Measurements from ENCODE around the gene NRN1.

The NRN1 gene

GRCh38 chr6:6002005-6002847 lies 4.5 kb downstream of the NRN1 start:
- DNase-seq, result no peak

DNA sequence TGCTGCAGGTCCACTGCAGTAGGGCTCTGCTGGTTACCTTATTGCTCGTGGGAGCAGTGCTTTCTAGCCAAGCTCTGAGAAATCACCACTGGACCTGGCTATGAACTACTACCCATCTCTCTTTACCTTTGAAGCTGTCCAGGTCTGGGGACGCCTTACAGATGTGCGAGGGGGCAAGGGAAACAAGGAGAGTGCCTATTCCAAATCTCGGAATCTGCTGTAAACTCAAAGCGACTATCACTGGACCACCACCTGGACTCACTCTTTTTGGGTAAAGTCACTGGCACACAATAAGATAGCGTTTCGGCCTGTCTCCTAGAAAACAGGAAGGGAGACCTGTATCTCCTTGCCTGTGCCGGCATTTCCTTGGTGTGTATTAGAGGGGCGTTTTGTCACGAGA lies 5.3 kb downstream of the NRN1 start:
- DNase-seq, result no peak

DNA sequence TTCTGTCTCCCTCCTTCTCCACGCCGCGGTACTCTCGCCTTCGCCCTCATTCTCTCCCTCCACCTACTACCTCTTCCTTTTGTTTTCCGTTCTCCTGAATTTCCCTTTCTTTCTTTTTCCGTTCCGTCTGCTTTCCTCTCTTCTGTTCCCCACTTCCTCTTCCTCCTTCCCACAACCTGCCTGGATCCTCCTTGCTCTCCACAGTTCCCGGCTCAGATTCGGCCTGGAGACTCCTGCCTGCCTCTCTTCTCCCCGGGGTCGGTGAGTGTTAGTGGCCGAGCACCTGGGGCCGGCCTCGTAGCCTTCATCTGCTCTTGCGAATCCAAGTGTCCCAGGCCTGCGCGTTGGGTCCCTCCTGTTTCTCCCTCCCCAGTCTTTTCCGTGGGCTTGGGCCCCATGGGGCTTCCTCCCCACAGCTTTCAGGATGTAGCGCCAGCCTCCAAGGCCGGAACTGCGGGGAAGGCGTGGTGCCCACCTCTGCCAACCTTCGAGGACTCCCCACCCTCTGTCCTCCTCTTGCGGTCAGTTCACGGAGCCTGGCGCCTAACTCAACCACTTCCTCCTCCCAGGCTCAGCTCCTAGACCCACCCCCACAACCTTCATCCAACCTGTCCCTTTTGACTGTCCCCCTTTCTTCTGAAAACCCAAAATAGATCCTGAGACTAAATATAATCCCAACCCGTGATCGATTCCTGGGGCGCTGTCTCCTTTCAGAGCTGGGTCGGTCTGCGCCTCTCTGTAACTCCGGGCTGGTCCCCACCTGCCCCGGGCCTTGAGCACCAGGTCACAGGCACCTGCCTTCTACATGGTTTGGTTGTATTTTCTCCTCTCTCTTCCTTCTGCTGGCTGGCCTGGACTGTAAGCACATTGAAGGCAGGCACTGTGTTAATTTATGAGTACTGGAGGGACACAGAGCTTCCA lies 6.8 kb downstream of the NRN1 start:
- no peak for DNase-seq

DNA sequence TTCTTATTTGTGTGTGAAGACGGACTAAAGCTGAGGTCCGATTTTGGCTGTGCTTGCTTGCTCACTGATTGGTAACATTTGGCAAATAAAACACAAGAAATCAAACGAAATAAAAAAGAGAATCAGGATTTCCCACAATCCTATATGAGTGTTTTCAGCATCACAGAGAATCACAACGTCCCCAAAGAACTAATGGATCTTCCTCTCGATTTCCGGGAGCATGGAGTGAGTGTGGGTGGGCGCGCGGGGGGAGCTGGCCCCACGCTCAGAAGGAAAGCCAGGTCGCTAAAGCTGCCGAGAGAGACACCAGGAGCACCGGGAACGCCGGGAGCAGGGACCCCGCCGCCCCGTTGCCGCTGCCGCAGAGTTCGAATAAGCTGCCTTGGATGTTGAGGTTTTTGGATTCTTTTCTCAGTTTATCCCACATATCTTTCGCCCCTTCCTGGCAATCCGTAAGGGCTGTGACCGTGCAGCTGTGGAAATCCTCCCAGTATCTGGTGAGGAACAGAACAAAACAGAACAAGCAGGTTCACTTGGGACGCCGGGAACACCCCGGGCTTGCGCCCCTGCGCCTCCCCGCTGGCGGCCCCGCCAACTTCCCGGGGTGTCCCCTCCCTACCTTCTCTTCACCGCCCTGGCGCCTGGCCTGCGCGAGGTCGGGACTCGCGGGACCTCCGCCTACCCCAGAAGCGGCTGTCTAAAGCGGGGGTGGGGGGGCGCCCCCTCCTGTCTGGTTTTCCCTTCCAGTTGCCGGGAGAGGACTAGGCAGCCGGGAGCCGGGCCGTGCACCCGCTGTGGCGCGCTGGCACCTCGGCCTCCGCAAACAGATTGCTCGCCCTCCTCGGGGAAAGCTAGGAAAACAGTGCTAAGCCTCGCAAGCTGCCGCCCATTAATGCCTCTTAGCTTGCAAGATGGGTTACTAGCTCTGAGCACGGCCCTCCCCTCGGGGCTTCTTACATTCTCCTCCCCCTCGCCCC lies 7.7 kb downstream of the NRN1 start:
- DNase-seq, result peak in 1 of 2 donors; percentile 44

- DNase-seq, result no peak
Observed at GRCh38 chr6:5998236-5998635, 8.5 kb downstream of the NRN1 start.

DNA sequence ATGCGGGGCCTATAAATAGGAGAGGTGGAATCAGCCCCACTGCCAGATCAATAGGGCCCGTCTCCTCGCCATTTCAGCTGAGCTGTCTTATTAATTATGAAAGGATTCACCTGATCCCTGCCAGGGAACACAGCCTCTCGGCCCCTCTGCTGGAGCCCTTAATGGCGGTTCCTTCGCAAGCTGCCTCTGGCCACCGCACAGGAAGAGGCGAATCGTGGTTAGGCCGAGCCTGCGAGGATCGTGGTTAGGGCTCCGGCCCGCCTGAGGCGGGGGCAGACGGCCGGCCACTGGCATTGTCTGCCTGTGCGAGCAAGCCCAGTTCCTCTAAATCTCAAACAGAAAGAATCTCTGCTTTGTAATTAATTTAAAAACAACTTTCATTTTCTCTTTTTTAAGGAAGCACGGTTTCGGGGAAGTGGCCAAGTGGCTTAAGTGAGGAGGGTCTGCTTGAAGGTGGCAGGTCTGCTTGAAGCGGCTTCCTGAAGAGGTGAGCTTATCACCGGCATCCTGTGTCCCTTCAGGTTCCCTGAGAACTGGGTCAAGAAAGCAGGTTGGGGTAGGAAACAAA lies 9.2 kb downstream of the NRN1 start:
- DNase-seq, result no peak

DNA sequence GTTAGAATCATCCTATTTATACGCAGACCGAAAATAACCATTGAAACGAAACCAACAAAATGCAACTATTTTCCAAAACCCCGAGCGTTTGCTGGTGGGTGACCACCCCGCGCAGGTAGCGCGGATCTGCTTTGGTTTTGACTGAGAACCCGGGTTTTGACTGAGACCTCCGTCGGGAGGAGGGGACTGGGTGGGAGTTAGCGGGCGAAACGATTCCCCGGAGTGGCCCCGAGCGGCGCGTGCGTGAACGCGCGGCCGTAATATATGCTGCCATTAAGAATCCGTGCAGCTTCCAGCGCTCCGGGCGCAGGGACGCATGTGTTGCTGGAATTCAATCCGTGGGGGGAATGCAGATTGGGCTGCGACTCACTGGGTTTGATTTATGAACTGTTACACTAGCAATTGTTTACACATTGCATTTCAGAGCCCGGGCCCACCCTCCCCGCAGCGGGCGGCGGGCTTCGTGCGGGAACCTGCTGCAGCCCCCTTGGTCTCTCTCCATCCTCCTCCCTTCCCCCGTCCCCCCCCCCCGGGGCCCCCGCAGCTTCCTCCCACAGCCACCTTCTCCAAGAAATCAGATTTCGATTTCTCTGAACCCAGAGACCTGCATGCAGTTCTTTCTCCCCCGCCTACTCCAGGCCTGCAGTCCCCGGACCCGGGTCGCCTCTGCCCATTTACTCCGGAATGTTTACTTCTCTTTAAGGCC lies 9.9 kb downstream of the NRN1 start:
- DNase-seq, result no peak

DNA sequence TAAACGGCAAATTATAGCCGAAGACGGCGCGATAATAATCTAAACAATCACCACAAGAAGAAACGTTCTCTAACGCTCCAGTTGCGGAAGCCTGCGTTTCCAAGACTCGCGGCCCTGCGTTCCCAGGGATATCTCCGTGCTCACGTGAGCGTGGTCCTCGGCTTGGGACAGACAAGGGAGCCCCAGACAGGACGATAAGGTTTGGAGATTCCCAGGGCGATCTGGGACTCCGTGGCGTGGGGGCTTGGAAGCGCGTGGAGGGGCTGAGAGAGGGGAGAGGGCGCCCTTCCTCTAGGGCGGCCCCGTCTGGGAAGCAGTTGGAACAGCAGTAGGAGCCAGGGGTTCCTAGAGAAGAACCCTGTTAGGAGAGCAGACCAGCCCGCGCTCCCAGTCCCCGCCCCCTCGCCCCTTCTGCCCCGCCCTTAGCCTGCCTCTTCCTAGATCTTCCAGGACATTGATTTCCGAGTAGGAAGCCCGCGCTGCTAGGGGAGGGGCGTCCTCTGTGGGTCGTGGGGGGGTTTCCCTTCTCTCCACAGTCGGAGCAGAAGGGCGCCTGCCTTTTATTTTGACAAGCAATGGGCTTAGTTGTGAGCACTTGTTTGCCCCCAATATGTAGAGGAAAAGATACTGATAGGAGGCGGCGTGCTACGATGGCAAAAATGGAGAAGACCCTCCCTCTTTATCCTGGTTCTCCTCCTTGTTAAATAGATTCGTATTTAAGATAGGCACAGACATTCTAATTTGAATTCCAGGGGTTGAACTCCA lies 10.6 kb downstream of the NRN1 start:
- DNase-seq, result peak in 1 of 2 donors; percentile 28

DNA sequence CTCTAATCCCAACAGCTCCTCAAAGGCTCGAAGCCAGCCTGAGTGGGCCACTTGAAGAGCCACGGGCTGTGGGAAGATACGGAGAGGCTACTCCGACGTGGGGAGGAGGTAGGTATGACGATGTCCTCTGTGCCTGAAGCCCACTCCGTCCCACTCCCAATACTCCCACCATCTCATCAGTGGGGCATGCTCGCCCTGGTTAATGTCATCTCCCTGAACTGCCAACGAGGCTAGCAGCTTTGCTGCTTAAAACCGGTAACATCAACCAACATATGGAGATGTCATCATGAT lies 11.1 kb downstream of the NRN1 start:
- no peak for DNase-seq

- DNase-seq, result no peak
Observed at GRCh38 chr6:5994999-5995657, 11.6 kb downstream of the NRN1 start.

DNA sequence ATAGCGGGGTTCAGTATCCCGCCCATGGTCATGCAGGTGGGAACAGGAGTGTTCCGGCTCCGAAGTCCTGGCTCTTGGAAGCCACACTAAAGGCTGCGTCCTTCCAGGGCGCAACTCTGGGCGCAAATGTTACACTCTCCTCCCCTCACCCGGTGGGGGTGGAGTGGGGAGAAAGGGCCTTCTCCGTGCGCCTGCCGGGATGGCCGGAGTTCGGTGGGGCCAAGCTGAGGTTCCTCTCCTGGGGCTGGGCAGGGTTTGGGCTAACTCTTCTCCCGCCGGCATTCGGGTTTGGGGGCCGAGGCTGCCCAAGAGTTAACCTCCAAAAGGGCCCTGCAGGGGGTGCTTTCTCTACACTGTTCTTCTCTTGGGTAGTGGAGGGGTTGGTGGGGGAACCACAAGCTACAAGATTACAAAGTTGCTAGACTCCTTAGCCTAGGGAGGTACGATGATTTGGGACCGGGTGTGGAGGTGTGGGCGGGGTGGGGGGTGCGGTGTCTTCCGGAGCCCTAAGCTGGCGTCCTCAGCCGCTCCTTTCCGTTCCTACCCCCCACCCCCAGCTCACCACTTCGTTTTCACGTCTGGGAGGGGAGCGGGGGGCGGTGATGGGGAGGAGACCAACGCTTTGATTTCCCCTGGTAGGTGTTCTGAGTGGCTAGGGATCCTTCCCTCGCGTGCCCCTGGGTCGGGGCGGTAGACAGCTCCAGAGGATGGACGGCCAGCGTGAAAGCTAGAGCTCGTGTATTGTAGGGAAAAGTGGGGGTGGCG lies 12.3 kb downstream of the NRN1 start:
- no peak for DNase-seq

- no peak for DNase-seq
Observed at GRCh38 chr6:5992551-5993225, 14.0 kb downstream of the NRN1 start.

- no peak for DNase-seq
Observed at GRCh38 chr6:5990786-5991185, 15.9 kb downstream of the NRN1 start.

DNA sequence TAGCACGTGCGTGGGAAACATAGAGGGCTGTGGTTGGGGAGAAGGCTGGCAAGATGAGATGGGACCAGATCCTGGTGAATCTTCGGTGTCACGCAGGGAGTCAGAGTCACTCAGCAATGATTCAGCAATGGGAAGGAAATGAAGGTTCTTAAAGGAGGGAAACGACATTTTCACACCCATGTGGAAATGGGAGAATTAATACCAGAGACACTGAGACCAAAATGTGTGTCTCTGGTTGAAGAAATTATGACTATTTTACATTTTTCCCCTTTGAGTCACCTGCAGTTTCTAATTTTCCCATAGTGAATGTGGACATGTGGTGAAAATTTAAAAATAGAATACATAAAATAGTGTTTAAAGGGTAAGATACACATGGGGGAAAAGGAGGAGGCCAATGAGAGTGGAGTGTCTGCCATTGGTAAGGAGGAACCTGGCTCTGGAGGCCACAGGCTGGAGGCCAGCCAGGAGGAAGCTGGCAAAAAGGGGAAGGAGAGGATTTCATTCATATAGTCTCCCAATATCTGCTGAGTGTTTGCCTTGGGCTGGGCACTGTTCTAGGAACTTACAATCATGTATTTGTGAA lies 17.5 kb downstream of the NRN1 start:
- DNase-seq, result no peak

DNA sequence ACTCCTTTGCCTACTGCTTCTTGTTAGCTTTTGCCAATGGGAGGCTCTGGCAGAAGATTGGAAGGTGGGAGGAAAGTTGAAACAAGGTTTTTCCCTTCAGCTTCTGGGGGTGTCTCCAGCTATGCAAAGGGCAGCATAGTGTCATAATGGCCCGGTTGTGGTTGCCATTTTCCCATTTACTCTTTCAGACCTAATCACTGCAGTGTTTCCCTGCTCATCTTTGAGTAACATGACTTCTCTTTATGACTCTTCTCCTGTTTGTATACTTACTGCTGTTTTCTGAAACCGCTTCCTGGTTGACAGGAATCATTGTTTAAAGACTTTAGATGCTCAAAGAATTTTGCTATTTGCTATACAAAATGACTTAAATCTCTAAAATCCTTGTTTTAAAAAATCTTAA lies 19.9 kb downstream of the NRN1 start:
- no peak for DNase-seq

DNA sequence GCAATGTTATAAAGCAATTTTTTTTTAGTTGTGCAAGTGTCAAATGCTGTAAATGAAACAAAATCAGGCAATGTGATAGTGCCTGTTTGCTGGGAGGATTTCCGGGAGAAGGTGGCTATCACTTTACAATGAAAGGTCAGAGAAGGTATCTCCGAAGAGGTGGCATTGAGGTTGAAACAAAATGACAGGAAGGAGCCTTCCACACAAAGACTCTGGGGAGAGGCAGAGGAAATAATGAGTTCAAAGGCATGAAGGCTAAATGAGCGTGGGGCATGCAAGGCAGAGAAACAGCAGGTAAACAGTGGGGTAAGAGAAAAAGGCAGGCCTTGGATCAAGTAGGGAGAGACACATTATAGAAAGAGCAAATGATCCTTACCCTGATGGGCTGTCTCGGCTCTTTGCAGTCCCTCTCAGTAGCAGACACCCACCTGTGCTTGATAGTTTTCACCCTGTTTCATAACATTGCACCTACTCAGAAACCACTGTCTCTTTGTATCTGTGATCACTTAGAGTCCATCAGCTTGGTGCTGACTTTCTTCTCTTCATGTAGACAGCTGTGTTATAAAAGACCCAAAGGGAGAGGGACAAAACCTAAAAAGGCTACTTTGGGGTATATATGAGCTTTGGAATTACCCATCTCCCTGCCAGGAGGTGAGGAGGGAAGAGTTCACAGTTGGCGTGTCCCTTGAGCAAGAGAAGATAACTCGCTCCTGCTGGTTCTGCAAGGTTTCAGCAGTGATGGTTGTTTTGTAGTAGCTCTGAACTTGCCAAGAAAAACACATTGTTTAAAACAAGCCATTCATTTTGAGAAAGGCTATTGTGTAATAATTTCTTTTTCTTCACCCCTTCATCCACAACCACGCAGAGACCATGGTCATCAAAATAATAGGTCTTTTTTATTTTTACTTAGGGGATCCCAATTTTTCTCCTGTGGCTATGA lies 22.3 kb downstream of the NRN1 start:
- no peak for DNase-seq
